SK-N-SH treated with all-trans-retinoic acid at 6 μM for 48 hours (cell line): ENCODE data around the gene ADCYAP1R1.

Experiments
- ATAC-seq: fragments of 200-7000 bp; cut with Tn5 transposase; 3 replicates; pipeline ENCODE4 v1.9.1; 2020; ENCODE audit warnings: mild to moderate bottlenecking, moderate library complexity
- ARNTL ChIP-seq: fragments of 450-650 bp; formaldehyde crosslinking; IDR thresholded peaks from 2 replicates; pipeline ENCODE4 v1.5.0; 2020; ENCODE audit warnings: low read depth, mild to moderate bottlenecking, moderate library complexity, borderline replicate concordance
- BACH2 ChIP-seq: fragments of 250-450 bp; sonication (Bioruptor Pico); IDR thresholded peaks from 2 replicates; pipeline ENCODE4 v1.9.0; 2021; ENCODE audit warnings: mild to moderate bottlenecking, borderline replicate concordance
- ESRRG ChIP-seq: fragments of 250-450 bp; sonication (Bioruptor Pico); IDR thresholded peaks from 2 replicates; pipeline ENCODE4 v1.6.1; 2021; ENCODE audit warnings: mild to moderate bottlenecking
- GLIS3 ChIP-seq: fragments of 250-450 bp; sonication (Bioruptor Pico); IDR thresholded peaks from 2 replicates; pipeline ENCODE4 v1.5.0; 2020; ENCODE audit warnings: mild to moderate bottlenecking, moderate library complexity
- ISL1 ChIP-seq: fragments of 250-450 bp; sonication (Bioruptor Pico); IDR thresholded peaks from 2 replicates; pipeline ENCODE4 v2.1.2; 2022; ENCODE audit warnings: mild to moderate bottlenecking, moderate library complexity
- OSR1 ChIP-seq: fragments of 250-450 bp; sonication (Bioruptor Pico); IDR thresholded peaks from 2 replicates; pipeline ENCODE4 v1.8.0; 2022; ENCODE audit warnings: moderate library complexity, mild to moderate bottlenecking, inconsistent platforms
- PPARA ChIP-seq: fragments of 250-450 bp; sonication (Bioruptor Pico); IDR thresholded peaks from 2 replicates; pipeline ENCODE4 v1.5.0; 2020; ENCODE audit warnings: mild to moderate bottlenecking, borderline replicate concordance
- RARB ChIP-seq: fragments of 250-450 bp; sonication (Bioruptor Pico); IDR thresholded peaks from 2 replicates; pipeline ENCODE4 v1.8.0; 2021; ENCODE audit warnings: mild to moderate bottlenecking, moderate library complexity
- SNAI2 ChIP-seq: fragments of 250-450 bp; sonication (Bioruptor Pico); IDR thresholded peaks from 2 replicates; pipeline ENCODE4 v1.5.0; 2020; ENCODE audit warnings: mild to moderate bottlenecking, moderate library complexity
- TCF4 ChIP-seq: fragments of 250-450 bp; sonication (Bioruptor Pico); IDR thresholded peaks from 2 replicates; pipeline ENCODE4 v1.8.0; 2021; ENCODE audit warnings: mild to moderate bottlenecking, moderate library complexity, borderline replicate concordance
- TOX ChIP-seq: fragments of 250-450 bp; sonication (Bioruptor Pico); IDR thresholded peaks from 2 replicates; pipeline ENCODE4 v1.8.0; 2021; ENCODE audit warnings: mild to moderate bottlenecking, moderate library complexity, borderline replicate concordance
- ZC3H10 ChIP-seq: fragments of 250-450 bp; sonication (Bioruptor Pico); IDR thresholded peaks from 2 replicates; pipeline ENCODE4 v1.5.1; 2021; ENCODE audit warnings: mild to moderate bottlenecking, moderate library complexity
- ZFP3 ChIP-seq: fragments of 250-450 bp; sonication (Bioruptor Pico); IDR thresholded peaks from 2 replicates; pipeline ENCODE4 v1.5.0; 2020; ENCODE audit warnings: mild to moderate bottlenecking, moderate library complexity
- ZFP30 ChIP-seq: fragments of 450-650 bp; formaldehyde crosslinking; IDR thresholded peaks from 2 replicates; pipeline ENCODE4 v1.5.0; 2022; ENCODE audit warnings: mild to moderate bottlenecking, moderate library complexity
- ZNF565 ChIP-seq: fragments of 450-650 bp; formaldehyde crosslinking; conservative IDR thresholded peaks from 2 replicates; pipeline ENCODE4 v1.5.0; 2020; ENCODE audit warnings: low read depth, mild to moderate bottlenecking, moderate library complexity
- ZNF70 ChIP-seq: fragments of 450-650 bp; formaldehyde crosslinking; IDR thresholded peaks from 2 replicates; pipeline ENCODE4 v1.5.0; 2020; ENCODE audit warnings: mild to moderate bottlenecking, moderate library complexity
- ZNF8 ChIP-seq: fragments of 450-650 bp; formaldehyde crosslinking; IDR thresholded peaks from 2 replicates; pipeline ENCODE4 v1.5.0; 2020; ENCODE audit warnings: mild to moderate bottlenecking, moderate library complexity
- TF ChIP-seq, protein P1 (sequence below): fragments of 250-450 bp; sonication (Bioruptor Pico); IDR thresholded peaks from 2 replicates; pipeline ENCODE4 v1.5.0; 2020; ENCODE audit warnings: mild to moderate bottlenecking, moderate library complexity
- TF ChIP-seq, protein P2 (sequence below): fragments of 250-450 bp; sonication (Bioruptor Pico); IDR thresholded peaks from 2 replicates; pipeline ENCODE4 v1.5.1; 2020; ENCODE audit warnings: low read depth, mild to moderate bottlenecking, moderate library complexity
- TF ChIP-seq, protein P3 (sequence below): fragments of 250-450 bp; sonication (Bioruptor Pico); IDR thresholded peaks from 2 replicates; pipeline ENCODE4 v1.8.0; 2020; ENCODE audit warnings: mild to moderate bottlenecking, moderate library complexity, borderline replicate concordance
- TF ChIP-seq, protein P4 (sequence below): fragments of 250-450 bp; sonication (Bioruptor Pico); IDR thresholded peaks from 2 replicates; pipeline ENCODE4 v1.8.0; 2021; ENCODE audit warnings: low read depth, mild to moderate bottlenecking, moderate library complexity, borderline replicate concordance
- TF ChIP-seq, protein P5 (sequence below): fragments of 250-450 bp; sonication (Bioruptor Pico); IDR thresholded peaks from 2 replicates; pipeline ENCODE4 v1.5.1; 2021; ENCODE audit warnings: mild to moderate bottlenecking, moderate library complexity

ADCYAP1R1 gene

DNA sequence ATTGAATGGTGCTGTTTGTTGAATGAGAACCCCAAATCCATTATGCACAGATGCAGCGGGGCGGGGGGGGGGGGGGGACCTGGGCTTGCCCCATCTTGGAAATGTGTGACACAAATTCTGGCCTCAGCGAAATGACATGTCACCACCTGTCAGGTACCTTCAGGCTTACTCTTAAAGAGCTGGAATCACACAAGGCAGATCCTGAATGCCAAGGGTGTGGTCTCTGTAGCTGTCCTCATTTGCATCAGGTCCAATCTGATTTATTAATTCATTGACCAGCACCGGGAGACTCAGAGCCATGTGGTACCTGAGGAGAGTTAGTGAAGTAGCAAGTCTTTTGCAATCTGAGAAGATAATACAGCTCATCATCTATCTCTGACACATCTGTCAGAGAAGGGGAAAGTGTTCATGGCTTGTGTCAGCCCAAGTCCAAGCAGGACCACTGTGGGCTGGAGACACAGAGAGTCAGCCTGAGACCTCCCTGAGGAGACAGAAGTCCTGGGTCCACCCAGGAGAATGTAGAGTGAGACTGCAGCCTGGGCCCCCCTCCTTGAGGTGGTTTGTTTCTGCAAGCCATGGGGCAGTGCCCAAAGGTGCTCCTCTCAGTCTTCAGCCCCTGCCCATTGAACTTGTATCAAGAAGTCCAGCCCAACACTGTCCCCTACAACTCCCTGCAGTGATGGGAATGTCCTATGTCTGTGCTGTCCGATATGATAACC is 46.7 kb downstream of the ADCYAP1R1 start:
- no peak for TF ChIP-seq ZFP3 (CRISPR knock-in tag)
- TF ChIP-seq ZFP30 (CRISPR knock-in tag): no peak
- no peak for TF ChIP-seq SNAI2 (CRISPR knock-in tag)
- no peak for TF ChIP-seq TOX (CRISPR knock-in tag)
- TF ChIP-seq, protein P1, sequence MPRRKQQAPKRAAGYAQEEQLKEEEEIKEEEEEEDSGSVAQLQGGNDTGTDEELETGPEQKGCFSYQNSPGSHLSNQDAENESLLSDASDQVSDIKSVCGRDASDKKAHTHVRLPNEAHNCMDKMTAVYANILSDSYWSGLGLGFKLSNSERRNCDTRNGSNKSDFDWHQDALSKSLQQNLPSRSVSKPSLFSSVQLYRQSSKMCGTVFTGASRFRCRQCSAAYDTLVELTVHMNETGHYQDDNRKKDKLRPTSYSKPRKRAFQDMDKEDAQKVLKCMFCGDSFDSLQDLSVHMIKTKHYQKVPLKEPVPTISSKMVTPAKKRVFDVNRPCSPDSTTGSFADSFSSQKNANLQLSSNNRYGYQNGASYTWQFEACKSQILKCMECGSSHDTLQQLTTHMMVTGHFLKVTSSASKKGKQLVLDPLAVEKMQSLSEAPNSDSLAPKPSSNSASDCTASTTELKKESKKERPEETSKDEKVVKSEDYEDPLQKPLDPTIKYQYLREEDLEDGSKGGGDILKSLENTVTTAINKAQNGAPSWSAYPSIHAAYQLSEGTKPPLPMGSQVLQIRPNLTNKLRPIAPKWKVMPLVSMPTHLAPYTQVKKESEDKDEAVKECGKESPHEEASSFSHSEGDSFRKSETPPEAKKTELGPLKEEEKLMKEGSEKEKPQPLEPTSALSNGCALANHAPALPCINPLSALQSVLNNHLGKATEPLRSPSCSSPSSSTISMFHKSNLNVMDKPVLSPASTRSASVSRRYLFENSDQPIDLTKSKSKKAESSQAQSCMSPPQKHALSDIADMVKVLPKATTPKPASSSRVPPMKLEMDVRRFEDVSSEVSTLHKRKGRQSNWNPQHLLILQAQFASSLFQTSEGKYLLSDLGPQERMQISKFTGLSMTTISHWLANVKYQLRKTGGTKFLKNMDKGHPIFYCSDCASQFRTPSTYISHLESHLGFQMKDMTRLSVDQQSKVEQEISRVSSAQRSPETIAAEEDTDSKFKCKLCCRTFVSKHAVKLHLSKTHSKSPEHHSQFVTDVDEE (CRISPR knock-in tag): no peak
- no peak for TF ChIP-seq TCF4
- TF ChIP-seq PPARA (CRISPR knock-in tag): no peak
- TF ChIP-seq ZNF8: no peak
- TF ChIP-seq, protein P2, sequence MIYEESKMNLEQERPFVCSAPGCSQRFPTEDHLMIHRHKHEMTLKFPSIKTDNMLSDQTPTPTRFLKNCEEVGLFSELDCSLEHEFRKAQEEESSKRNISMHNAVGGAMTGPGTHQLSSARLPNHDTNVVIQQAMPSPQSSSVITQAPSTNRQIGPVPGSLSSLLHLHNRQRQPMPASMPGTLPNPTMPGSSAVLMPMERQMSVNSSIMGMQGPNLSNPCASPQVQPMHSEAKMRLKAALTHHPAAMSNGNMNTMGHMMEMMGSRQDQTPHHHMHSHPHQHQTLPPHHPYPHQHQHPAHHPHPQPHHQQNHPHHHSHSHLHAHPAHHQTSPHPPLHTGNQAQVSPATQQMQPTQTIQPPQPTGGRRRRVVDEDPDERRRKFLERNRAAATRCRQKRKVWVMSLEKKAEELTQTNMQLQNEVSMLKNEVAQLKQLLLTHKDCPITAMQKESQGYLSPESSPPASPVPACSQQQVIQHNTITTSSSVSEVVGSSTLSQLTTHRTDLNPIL: no peak
- TF ChIP-seq, protein P3, sequence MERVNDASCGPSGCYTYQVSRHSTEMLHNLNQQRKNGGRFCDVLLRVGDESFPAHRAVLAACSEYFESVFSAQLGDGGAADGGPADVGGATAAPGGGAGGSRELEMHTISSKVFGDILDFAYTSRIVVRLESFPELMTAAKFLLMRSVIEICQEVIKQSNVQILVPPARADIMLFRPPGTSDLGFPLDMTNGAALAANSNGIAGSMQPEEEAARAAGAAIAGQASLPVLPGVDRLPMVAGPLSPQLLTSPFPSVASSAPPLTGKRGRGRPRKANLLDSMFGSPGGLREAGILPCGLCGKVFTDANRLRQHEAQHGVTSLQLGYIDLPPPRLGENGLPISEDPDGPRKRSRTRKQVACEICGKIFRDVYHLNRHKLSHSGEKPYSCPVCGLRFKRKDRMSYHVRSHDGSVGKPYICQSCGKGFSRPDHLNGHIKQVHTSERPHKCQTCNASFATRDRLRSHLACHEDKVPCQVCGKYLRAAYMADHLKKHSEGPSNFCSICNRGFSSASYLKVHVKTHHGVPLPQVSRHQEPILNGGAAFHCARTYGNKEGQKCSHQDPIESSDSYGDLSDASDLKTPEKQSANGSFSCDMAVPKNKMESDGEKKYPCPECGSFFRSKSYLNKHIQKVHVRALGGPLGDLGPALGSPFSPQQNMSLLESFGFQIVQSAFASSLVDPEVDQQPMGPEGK: no peak
- no peak for TF ChIP-seq ARNTL (CRISPR knock-in tag)
- no peak for TF ChIP-seq ZNF565
- no peak for TF ChIP-seq BACH2
- TF ChIP-seq RARB (CRISPR knock-in tag): no peak
- TF ChIP-seq, protein P4, sequence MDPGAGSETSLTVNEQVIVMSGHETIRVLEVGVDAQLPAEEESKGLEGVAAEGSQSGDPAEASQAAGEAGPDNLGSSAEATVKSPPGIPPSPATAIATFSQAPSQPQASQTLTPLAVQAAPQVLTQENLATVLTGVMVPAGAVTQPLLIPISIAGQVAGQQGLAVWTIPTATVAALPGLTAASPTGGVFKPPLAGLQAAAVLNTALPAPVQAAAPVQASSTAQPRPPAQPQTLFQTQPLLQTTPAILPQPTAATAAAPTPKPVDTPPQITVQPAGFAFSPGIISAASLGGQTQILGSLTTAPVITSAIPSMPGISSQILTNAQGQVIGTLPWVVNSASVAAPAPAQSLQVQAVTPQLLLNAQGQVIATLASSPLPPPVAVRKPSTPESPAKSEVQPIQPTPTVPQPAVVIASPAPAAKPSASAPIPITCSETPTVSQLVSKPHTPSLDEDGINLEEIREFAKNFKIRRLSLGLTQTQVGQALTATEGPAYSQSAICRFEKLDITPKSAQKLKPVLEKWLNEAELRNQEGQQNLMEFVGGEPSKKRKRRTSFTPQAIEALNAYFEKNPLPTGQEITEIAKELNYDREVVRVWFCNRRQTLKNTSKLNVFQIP (CRISPR knock-in tag): no peak
- TF ChIP-seq ZC3H10 (CRISPR knock-in tag): no peak
- TF ChIP-seq, protein P5, sequence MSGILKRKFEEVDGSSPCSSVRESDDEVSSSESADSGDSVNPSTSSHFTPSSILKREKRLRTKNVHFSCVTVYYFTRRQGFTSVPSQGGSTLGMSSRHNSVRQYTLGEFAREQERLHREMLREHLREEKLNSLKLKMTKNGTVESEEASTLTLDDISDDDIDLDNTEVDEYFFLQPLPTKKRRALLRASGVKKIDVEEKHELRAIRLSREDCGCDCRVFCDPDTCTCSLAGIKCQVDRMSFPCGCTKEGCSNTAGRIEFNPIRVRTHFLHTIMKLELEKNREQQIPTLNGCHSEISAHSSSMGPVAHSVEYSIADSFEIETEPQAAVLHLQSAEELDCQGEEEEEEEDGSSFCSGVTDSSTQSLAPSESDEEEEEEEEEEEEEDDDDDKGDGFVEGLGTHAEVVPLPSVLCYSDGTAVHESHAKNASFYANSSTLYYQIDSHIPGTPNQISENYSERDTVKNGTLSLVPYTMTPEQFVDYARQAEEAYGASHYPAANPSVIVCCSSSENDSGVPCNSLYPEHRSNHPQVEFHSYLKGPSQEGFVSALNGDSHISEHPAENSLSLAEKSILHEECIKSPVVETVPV (CRISPR knock-in tag): no peak
- no peak for ATAC-seq

DNA sequence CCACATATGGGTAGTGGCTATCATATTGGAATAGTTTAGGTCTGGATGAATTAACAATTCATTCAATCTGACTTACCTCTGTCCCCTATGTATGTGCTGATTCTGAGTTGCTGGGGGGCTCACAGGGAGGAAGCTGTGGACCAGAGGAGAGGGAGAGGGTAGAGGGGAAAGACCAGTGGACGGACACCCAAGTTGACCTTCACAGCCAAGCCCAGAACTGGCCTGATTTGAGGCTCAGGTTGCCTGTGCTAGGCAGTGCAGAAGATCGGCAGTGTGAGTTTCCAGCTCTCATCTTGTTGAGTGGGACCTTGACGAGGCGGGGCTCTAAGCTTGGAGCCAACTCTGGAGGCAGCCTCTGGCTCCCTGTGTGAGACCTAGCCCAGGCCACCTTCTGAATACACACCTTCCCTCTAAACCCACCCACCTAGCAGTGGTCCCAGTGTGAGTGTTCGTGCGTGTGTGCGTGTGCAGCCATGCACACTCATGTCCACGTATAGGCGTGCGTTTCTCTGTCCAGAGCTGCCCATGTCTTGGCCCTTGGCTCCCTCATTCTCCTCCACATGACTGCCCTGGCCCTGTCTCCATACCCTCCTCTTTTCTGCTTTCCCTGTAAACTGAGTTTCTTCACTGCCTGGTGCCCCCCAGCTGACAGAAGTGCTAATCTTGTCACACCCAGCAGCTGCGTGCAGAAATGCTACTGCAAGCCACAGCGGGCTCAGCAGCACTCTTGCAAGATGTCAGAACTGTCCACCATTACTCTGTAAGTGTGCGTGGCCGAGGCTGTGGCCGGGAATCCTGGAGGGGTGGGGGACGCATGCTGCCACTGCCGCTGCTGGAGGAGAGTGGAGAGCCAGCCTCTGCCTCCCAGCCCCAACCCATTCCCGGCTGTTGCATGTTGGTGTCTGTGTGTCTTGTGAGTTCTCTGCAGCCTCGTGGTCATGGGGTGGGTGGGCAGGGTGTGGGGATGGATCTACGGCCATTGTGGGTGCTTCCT is 47.6 kb downstream of the ADCYAP1R1 start:
- TF ChIP-seq, protein P1 (CRISPR knock-in tag): no peak
- TF ChIP-seq ZC3H10 (CRISPR knock-in tag) (no peak), GLIS3 (CRISPR knock-in tag) (no peak), ZFP30 (CRISPR knock-in tag) (no peak), ZNF70 (CRISPR knock-in tag) (no peak), TCF4 (no peak), OSR1 (CRISPR knock-in tag) (no peak), ESRRG (CRISPR knock-in tag) (no peak), PPARA (CRISPR knock-in tag) (no peak), ZFP3 (CRISPR knock-in tag) (no peak), ISL1 (no peak), SNAI2 (CRISPR knock-in tag) (no peak), ZNF8 (no peak)
- TF ChIP-seq, protein P4 (CRISPR knock-in tag): no peak
- TF ChIP-seq, protein P2: no peak
- no peak for ATAC-seq
